Dermis microvascular lymphatic vessel endothelial cell (primary cell): ENCODE measurements around the gene STX2. TPM values are rescaled to one million over a fixed set of nuclear protein-coding genes. Genes with fewer than 3 reads are reported as not detected.
A peak's percentile ranks its signal among the peaks of the same experiment; 100 is the strongest.
"Not testable (repeated sequence)": the region's sequence is repeated elsewhere in the genome, so short reads cannot be mapped to it uniquely, and the experiment has no call there.

Source experiments
- DNase-seq, 2 donors: peaks; one replicate each; pipeline versions ENCODE4 v3.0.0 to v3.0.0-alpha.2; 2010; ENCODE audit warnings: low read depth in 2 of 2
- total RNA-seq: library from RNA; depleted of rRNA; stranded (reverse); fragments of >200 nt; gene quantifications from 2 replicates; pipeline ENCODE4 v1.2.1, GENCODE V29; 2014

The STX2 gene
- total RNA-seq, 1 donor from 2014 or later: 22.9 TPM

GRCh38 chr12:130803702-130804101 is 35.3 kb downstream of the STX2 start:
- no peak for DNase-seq

- no peak for DNase-seq
These were observed 38.7 kb downstream of the STX2 start for GRCh38 chr12:130800312-130800711.

DNA sequence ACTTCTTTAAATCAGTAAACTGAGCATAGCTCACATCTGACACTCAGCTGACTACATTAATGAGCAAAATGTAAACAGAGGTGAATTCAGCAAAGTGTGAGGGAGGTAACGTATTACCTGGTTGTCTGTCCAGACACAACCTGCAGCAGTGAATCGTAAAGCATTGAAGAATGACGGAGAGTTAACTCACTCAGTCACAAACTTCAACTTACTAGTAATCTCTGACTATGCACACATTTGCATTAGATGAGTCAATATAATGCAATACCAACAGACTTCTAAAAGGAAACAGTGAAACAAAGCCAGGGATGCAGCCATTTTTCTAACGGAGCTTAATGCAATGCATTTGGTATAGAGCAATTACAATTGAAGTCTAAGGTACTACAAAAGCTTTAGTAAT is 40.0 kb downstream of the STX2 start:
- DNase-seq: no peak

GRCh38 chr12:130796985-130797686 is 41.9 kb downstream of the STX2 start:
- no peak for DNase-seq

DNA sequence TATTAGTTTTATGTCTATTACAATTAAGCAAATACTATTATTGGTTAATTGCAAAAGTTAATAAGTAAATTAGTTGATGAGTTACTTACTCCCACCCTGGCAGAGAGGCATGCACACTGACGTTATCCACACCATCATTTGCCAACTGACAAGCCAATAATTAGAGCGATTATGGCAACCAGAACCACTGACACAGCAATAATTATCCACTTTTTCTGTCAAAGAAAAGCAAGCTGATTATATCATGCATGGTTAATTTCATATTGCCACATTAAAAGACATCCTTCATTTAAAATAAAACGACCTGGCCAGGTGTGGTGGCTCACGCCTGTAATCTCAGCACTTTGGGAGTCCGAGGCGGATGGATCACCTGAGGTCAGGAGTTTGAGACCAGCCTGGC is 43.1 kb downstream of the STX2 start:
- no peak for DNase-seq

GRCh38 chr12:130793554-130793849 is 45.5 kb downstream of the STX2 start:
- DNase-seq: no peak

DNA sequence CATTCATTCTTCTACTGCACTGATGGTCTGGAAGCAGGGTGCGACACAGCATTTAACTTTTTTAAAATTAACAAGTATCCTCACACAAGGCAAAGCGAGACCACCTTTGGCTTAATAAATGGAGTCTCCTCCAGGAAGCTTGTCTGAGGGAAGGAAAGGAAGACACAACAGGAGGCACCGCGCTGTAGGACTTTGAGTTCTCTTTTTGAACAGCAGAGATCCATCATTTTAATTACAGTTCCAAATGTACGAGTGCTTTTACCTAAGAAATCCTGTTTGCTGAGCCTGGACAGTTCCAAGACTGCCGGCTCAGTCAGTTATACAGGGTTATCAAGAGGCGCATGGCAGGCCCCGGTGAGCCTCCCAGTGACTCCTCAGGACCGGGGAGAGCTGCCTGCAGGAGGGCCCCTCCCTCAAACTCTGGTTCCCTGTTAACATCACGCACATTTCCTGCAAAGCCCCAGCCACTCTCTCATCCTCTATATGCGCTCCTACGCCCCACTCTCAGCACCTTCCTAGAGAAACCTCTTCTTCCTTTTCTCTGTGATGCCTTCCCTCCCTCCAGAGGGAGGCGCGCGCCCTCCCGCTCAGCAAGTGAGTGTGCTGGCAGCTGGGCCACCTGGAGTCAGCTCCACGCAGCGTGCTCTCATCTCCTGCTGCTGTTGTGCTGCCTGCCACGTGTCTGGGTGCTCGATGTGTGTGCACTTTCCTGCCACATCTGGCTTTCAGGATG is 46.1 kb downstream of the STX2 start:
- DNase-seq: no peak

- DNase-seq: no peak
These were observed 47.4 kb downstream of the STX2 start for GRCh38 chr12:130791629-130792028.

GRCh38 chr12:130788515-130788914 is 50.5 kb downstream of the STX2 start:
- no peak for DNase-seq

DNA sequence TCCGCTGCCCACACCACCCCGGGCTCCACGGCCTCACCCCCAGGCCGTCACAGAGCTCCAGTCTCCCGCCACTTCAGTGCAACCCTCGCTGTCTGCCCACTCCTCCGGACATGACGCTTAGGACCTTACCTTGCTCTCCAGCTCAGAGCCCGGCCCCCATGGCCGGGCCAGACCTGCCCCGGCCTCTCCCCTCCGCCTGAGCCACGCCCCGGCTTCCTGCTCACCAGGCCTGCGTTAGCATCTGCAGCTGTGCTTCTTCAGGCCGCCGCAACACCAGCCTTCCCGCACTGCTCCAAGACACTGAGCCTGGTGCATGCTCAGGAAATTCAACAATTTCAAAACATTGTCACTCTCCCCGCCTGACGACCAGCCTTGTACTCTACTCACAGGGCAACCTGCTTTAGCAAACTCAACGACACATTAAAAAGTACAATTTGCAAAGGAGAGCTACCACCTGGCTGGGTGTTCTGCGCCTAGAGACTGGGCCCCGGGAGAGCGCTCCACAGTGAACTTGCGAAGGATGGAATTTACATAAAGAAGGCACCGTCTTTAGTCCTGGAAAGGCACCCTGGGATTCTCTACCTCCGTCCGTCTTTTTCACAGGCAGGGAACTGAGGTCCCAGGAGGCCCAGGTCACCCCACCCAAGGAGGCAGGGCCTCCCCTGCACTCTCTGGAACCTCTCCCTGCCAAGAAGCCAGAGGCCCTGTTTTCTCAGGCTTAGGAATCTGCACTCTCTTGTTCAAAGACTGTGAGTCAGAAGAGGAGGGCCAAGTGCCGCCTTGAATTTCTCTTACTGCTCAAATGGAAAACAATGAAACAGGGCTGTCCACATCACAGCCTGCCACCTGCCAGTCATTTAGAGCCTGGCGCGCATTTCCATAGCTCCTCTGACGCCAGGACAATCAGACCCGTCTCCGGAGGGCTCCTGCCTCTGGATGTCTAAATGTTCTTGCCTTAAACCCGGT is 51.3 kb downstream of the STX2 start:
- DNase-seq: no peak

DNA sequence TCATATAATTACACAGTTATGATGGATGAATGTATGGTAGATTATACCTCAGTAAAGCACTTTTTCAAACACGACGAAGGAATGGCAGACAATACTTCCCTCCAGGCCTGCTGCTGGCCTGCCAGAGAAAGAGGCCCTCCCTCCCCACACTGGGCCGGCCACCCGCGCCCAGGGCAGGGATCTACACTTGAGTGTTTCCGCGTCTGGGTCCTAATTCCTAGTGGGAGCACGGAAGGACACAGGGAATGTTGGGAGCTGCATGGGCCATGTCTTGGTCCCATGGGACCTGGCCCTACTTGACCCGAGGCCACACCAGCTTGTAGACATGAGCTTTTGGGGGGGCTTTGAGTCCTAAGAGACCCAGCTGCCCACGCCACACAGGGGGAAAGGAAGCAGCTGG is 52.0 kb downstream of the STX2 start:
- DNase-seq: no peak

DNA sequence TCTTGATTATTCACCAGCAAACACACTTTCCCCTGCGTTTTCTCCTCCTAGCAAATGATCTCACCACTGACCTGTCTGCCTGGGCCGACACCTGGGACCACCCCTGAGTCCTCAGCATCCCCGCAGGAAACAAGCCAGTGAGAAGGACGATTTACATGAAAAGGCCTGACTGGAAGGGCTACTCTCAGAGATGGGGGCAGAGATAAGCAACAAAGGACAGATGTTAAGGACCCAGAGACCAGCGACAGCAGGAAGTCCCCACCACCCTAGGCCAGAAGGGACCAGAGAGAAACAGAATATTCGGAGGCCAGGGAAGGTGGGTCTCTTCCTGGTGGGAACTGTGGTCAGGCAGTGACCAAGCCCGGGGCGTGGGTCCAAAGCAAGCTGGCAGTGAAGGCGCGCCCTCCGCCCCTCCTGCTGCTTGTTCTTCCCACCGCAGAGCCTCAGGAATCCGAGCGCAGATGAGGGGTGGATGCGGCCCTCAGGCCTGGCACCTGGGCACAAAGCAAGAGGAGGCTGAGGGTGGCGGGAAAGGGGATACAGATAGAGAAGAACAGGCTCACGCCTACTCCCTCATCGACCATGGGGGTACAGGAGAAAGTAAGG is 55.8 kb downstream of the STX2 start:
- no peak for DNase-seq

- DNase-seq: not testable (repeated sequence)
These were observed 56.8 kb downstream of the STX2 start for GRCh38 chr12:130782245-130782644.

- no peak for DNase-seq
These were observed 58.0 kb downstream of the STX2 start for GRCh38 chr12:130780880-130781575.

- DNase-seq: no peak
These were observed 58.7 kb downstream of the STX2 start for GRCh38 chr12:130780325-130780724.

GRCh38 chr12:130778776-130779175 is 60.3 kb downstream of the STX2 start:
- DNase-seq: no peak

DNA sequence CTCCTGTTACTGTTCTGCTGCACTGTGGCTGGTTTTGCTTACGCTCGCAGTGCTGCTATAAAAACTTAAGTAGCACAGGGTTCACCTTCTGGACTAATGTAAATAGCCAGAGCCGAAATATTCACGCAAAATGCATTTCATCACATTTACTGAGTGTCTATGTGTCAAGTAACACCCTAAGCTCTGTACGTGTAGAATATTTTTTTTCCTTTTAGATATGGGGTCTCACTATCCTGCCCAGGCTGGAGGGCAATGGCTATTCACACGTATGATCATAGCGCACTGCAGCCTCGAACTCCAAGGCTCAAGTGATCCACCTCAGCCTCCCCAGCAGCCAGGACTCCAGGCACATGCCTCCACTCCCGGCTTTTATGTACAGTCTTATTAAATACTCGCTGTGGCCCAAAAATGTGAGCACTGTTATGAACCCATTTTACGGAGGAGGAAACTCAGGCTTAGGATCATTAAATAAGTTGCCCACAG is 62.2 kb downstream of the STX2 start:
- DNase-seq: no peak

GRCh38 chr12:130775953-130776856 is 62.8 kb downstream of the STX2 start:
- peak; percentile 60 to 82 for DNase-seq

DNA sequence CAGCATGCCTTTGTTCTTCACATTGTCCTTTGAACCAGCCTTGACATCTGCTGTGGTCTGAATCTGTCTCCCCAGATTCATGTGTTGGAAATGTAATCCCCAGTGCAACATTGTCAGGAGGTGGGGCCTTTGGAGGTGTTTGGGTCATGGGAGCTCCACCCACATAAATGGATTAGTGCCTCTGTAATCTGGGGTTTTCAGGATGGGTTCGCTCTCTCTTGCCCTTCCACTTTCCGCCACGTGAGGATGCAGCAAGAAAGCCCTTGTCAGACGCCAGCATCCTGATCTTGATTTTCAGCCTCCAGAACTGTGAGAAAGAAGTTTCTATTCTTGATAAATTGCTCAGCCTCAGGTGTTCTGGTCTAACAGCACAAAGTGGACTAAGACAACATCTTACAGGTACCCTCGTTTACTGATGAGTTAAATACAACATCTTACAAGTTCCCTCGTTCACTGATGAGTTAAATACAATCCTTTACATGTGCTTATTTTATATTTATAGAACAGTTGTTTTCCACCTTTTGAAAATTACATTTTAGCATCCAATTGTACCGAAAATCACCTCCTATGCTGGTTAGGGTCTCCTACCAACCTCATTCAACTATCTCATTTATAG is 68.5 kb downstream of the STX2 start:
- no peak for DNase-seq

- no peak for DNase-seq
These were observed 70.9 kb downstream of the STX2 start for GRCh38 chr12:130768120-130768519.
